ENCODE measurements around the gene SMIM10L2A. TPM values are rescaled to one million over a fixed set of nuclear protein-coding genes. Genes with fewer than 3 reads are reported as not detected.

SMIM10L2A gene
- total RNA-seq, 1 experiment from 2014 or later = 18.3 TPM

DNA sequence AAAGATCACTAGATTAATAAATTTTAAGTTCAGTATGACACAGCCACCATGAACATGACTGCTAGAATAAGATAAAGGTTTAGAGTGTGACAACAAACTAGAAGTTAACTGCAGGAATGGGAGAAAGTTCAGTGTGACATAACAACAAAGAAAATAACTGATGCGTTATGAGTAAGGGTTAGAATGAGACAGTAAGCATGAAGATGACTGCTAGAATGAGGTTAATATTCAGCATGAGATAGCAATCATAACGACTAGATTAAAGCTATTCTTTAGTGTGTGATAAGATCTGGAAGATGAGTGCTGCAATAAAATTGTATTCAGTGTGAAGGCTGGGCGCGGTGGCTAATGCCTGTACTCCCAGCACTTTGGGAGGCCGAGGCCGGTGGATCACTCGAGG is 48.4 kb upstream of the SMIM10L2A start:
- no CpG with 5 or more reads among the region's 7 CpGs for WGBS (ENCODE audit: extremely low coverage, insufficient read length, low lambda C conversion rate)
- Mint-ChIP-seq H3K4me1 (no peaks in the 10 kb centered on the region), H3K27me3 (ENCODE audit: low read depth) (no peaks in the 10 kb centered on the region), H3K4me3 (no peak overlapping the region), H3K9me3 (peaks cover 42 to 45% of the 10 kb centered on the region in 2 experiments), H3K27ac (no peak overlapping the region), H3K36me3 (ENCODE audit: insufficient read depth in 1 of 3, low read depth in 3 of 3) (peaks cover 2 to 11% (median 8%) of the 10 kb centered on the region in 3 experiments; a peak in 5 of 7 replicates)
- no peak overlapping the region for H2BK5ac ChIP-seq (ENCODE audit: insufficient read length, low read length)
- no peak overlapping the region for H2BK15ac ChIP-seq (ENCODE audit: low read depth, low read length)
- H3K27me3 ChIP-seq (ENCODE audit: insufficient read depth, low read length) = no peaks in the 10 kb centered on the region
- H4K91ac ChIP-seq (ENCODE audit: insufficient read length, low read depth, low read length) = no peak overlapping the region
- H2BK20ac ChIP-seq (ENCODE audit: low read depth, low read length, poor library complexity, severe bottlenecking) = no peak overlapping the region
- H3K9ac ChIP-seq (ENCODE audit: extremely low read depth, insufficient read length, low read length) = no peak overlapping the region
- peaks cover 29% of the 10 kb centered on the region for H3K9me3 ChIP-seq (ENCODE audit: control insufficient read depth, low read depth, low read length)
- H3K27ac ChIP-seq (ENCODE audit: insufficient read length, low read depth, low read length) = no peak overlapping the region
- no peak overlapping the region for H3K4me2 ChIP-seq (ENCODE audit: insufficient read depth, insufficient read length, low read length)
- H4K5ac ChIP-seq (ENCODE audit: insufficient read length, low read depth, low read length) = no peak overlapping the region
- H2AK5ac ChIP-seq (ENCODE audit: insufficient read length, low read length) = no peak overlapping the region
- no peak for DNase-seq
- no peak overlapping the region for H3K23ac ChIP-seq (ENCODE audit: insufficient read length, low read depth, low read length)
- H3K79me2 ChIP-seq (ENCODE audit: insufficient read depth, low read length) = no peaks in the 10 kb centered on the region
- H3K79me1 ChIP-seq (ENCODE audit: insufficient read depth, low read depth, low read length, poor library complexity, severe bottlenecking) = no peaks in the 10 kb centered on the region
- no peaks in the 10 kb centered on the region for H3K23me2 ChIP-seq (ENCODE audit: insufficient read length, low read depth, low read length, poor library complexity, severe bottlenecking)
- no peak overlapping the region for H2BK12ac ChIP-seq (ENCODE audit: insufficient read length, low read depth, low read length)
- no peak overlapping the region for H2AFZ ChIP-seq (ENCODE audit: low read length)
- H3T11ph ChIP-seq (ENCODE audit: low read length) = no peak overlapping the region
- H3K4me1 ChIP-seq (ENCODE audit: insufficient read depth, low read length) = no peaks in the 10 kb centered on the region
- no peak overlapping the region for H4K8ac ChIP-seq (replicated peaks; ENCODE audit: insufficient read length, low read depth, low read length)
- no peak overlapping the region for H2BK120ac ChIP-seq (ENCODE audit: low read depth, low read length, poor library complexity, severe bottlenecking)
- H4K20me1 ChIP-seq (ENCODE audit: control insufficient read depth, insufficient read depth, insufficient read length) = no peaks in the 10 kb centered on the region
- no peak overlapping the region for H3K4ac ChIP-seq (ENCODE audit: low read depth, low read length)
- no peak overlapping the region for H3K18ac ChIP-seq (ENCODE audit: insufficient read length, low read depth, low read length)
- H3K56ac ChIP-seq (ENCODE audit: insufficient read length, low read depth, low read length) = no peak overlapping the region
- no peak for TF ChIP-seq CTCF (conservative IDR thresholded peaks at IDR 0.05)
- no peak overlapping the region for H3K14ac ChIP-seq (ENCODE audit: insufficient read depth, low read length)
